Ascending aorta (tissue), 2 donors: Measurements from ENCODE around the gene TMEM234. TPM values are rescaled to one million over a fixed set of nuclear protein-coding genes. Genes with fewer than 3 reads are reported as not detected.
"Not testable (repeated sequence)": the region's sequence is repeated elsewhere in the genome, so short reads cannot be mapped to it uniquely, and the experiment has no call there.

ENCODE experiments used
- DNase-seq, 2 donors: peaks; one replicate each; pipeline ENCODE4 v3.0.0-alpha.2; 2019; ENCODE audit warnings: low spot score in 2 of 2
- H3K27ac ChIP-seq, 2 donors: fragments of 200-600 bp; sonication (generic); one replicate each; pipeline ENCODE4 v1.5.1; 2016 to 2017; ENCODE audit warnings: mild to moderate bottlenecking in 1 of 2
- H3K27me3 ChIP-seq: fragments of 200-600 bp; sonication (generic); one replicate; pipeline ENCODE4 v1.5.1; 2017
- H3K36me3 ChIP-seq, 2 donors: fragments of 200-600 bp; sonication (generic); one replicate each; pipeline ENCODE4 v1.5.1; 2016
- H3K4me1 ChIP-seq, 2 donors: fragments of 200-600 bp; sonication (generic); one replicate each; pipeline ENCODE4 v1.5.1; 2016 to 2017; ENCODE audit warnings: mild to moderate bottlenecking in 1 of 2
- H3K4me3 ChIP-seq, 2 donors: fragments of 200-600 bp; sonication (generic); one replicate each; pipeline ENCODE4 v1.5.1; 2016 to 2017; ENCODE audit warnings: mild to moderate bottlenecking in 1 of 2
- H3K9me3 ChIP-seq, 2 donors: fragments of 200-600 bp; sonication (generic); one replicate each; pipeline ENCODE4 v1.5.1; 2016
- intact Hi-C: fragments of 100-400 bp; cut with DNase I; formaldehyde crosslinking; loops from one replicate; pipeline ENCODE4 v1.15.1; 2023
- total RNA-seq: library from RNA; depleted of rRNA; stranded (reverse); fragments of >200 nt; gene quantifications from one replicate; pipeline ENCODE4 v1.1.0, GENCODE V29; 2016
- TF ChIP-seq, protein P1 (sequence below), 3 experiments: fragments of 200-600 bp in 2 of 3; fragments of 450-650 bp in 1 of 3; sonication (generic) in 2 of 3; IDR thresholded peaks; one replicate each; pipeline ENCODE4 v1.5.1; 2016 to 2019; ENCODE audit warnings: antibody characterized with exemption in 3 of 3, mild to moderate bottlenecking in 1 of 3, moderate library complexity in 1 of 3

Gene TMEM234
- total RNA-seq = 4.0 TPM

DNA sequence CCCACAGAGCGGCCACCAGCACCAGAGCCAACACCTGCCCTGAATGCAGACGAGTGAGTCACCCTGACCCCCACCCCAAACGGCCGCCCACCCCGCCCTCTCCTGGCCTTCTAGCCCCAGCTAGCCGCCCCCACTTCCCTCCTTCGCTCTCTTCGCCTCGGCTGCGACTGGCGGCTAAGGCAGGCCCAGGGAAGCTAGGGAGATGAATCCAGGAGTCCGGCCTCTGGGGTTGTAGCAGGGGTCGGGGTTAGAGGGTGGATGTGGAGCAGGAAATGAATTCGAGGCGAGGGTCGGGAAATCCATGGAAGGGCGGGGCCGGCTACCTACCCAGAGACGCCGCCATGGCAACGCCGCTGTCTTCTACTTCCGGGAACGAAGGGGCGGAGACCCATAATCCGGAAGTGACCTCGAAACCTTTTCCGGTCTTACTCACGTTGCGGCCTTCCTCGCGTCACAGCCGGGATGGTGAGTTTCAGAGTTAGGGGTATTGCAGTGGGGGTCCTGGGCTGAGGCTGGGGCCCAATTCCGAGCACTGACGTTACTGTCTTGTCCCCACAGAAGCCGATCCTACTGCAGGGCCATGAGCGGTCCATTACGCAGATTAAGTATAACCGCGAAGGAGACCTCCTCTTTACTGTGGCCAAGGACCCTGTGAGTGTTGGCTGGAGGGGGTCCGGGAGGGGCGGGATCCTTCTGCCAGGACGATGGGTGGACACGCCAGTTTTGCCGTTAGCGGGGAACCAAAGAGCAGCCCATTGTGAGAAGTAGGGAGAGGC lies at the start of gene TMEM234, which contains the start of gene EIF3I:
TSS of gene TMEM234 (minus strand) at position 374 of the 776 bp plus-strand sequence. CDS start at position 343, 31 bp downstream.
TSS of gene EIF3I (plus strand) at position 428 of the 776 bp plus-strand sequence. CDS start at position 463, 35 bp downstream.
- H3K27me3 ChIP-seq = no peaks in the 10 kb centered on the region
- peak within 1 kb of the TSS; percentile 87 to 97 for H3K4me3 ChIP-seq
- DNase-seq = peak; percentile 80 to 97
- H3K27ac ChIP-seq = peak within 1 kb of the TSS; percentile 81 to 97
- intact Hi-C loops = loop anchor here (1.0 to 5.0 kb wide), 4 partner anchors 18 to 70 kb away; partner anchors contain the start of gene HDAC1
- no peaks in the 10 kb centered on the region for H3K9me3 ChIP-seq
- TF ChIP-seq, protein P1, sequence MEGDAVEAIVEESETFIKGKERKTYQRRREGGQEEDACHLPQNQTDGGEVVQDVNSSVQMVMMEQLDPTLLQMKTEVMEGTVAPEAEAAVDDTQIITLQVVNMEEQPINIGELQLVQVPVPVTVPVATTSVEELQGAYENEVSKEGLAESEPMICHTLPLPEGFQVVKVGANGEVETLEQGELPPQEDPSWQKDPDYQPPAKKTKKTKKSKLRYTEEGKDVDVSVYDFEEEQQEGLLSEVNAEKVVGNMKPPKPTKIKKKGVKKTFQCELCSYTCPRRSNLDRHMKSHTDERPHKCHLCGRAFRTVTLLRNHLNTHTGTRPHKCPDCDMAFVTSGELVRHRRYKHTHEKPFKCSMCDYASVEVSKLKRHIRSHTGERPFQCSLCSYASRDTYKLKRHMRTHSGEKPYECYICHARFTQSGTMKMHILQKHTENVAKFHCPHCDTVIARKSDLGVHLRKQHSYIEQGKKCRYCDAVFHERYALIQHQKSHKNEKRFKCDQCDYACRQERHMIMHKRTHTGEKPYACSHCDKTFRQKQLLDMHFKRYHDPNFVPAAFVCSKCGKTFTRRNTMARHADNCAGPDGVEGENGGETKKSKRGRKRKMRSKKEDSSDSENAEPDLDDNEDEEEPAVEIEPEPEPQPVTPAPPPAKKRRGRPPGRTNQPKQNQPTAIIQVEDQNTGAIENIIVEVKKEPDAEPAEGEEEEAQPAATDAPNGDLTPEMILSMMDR (IDR thresholded peaks at IDR 0.05) = no peak
- peaks cover 19% of the 10 kb centered on the region in 2 donors for H3K4me1 ChIP-seq
- H3K36me3 ChIP-seq = peaks cover 29 to 41% of the 10 kb centered on the region in 2 donors

DNA sequence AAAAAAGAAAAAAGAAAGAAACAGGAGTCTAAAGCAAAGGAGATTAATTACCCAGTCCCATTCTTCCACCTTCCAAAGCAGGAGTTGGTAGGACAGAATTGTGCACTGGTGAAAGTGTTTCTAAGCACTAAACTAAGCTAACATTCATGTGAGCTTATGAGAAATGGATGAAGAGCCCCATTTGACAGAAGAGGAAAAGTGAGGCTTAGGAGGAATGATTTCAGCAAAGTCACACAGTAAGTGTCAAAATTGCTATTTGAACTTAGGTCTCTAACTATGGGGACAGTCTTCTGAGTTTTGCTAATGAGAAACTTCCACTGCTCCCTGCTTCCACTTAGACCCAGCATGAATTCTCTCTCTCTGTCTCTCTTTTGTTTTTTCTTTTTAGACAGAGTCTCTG lies 47.6 kb upstream of the TMEM234 start:
- no peak overlapping the region for H3K4me3 ChIP-seq
- no peaks in the 10 kb centered on the region for H3K36me3 ChIP-seq
- DNase-seq = no peak
- TF ChIP-seq, protein P1 (IDR thresholded peaks at IDR 0.05) = no peak
- peaks cover 0 to 2% of the 10 kb centered on the region in 2 donors for H3K4me1 ChIP-seq
- no peaks in the 10 kb centered on the region for H3K9me3 ChIP-seq
- no peaks in the 10 kb centered on the region for H3K27me3 ChIP-seq
- intact Hi-C loops = no loop called here
- H3K27ac ChIP-seq = no peak overlapping the region

DNA sequence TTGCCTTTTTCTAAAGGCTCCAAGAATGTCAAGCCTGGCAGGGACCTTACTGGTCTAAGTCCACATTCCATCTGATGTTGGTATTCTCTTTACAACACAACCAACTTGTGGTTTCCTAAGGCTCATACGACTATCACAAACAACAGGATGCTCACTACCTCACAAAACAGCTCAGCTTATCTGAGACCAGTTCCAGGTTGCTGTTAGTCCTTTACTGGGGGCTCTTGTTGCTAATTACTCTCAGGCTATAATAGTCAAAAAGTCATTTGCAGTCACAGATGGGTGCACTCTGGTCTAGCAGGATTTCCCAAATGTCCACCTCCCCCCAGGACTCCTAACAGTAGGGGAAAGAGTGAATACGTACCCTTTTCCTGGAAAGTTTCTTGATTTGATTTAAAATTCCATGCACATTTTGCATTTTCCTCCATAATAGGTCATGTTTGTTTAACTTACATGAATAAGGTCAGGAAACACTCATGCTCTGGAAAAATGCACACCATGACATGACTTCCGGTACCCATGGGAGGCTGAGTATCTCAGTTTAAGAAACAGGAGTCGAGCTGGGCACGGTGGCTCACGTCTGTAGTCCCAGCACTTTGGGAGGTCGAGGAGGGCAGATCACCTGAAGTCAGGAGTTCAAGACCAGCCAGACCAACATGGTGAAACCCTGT lies 44.9 kb upstream of the TMEM234 start:
- no peak overlapping the region for H3K27ac ChIP-seq
- H3K27me3 ChIP-seq = no peaks in the 10 kb centered on the region
- no peak overlapping the region for H3K4me3 ChIP-seq
- DNase-seq = no peak
- H3K9me3 ChIP-seq = no peaks in the 10 kb centered on the region
- H3K36me3 ChIP-seq = no peaks in the 10 kb centered on the region
- TF ChIP-seq, protein P1 (IDR thresholded peaks at IDR 0.05) = no peak
- peaks cover 0 to 2% of the 10 kb centered on the region in 2 donors for H3K4me1 ChIP-seq
- intact Hi-C loops = loop anchor here (1.0 kb wide), 1 partner anchor 45 kb away; the partner anchor contains the start of genes EIF3I and TMEM234

DNA sequence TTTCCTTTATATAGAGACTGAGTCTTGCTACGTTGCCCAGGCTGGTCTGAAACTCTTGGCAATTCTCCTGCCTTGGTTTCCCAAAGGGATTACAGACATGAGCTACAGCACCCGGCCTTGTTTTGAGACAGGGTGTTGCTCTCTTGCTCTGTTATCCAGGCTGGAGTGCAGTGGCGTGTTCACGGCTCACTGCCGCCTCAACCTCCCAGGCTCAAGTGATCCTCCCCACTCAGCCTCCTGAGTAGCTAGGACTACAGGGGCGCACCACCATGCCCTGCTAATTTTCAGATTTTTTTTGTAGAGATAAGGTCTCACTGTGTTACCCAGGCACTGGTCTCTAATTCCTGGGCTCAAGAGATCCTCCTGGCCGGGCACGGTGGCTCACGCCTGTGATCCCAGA lies 43.7 kb upstream of the TMEM234 start:
- no peak overlapping the region for H3K27ac ChIP-seq
- H3K36me3 ChIP-seq = no peaks in the 10 kb centered on the region
- DNase-seq = no peak

DNA sequence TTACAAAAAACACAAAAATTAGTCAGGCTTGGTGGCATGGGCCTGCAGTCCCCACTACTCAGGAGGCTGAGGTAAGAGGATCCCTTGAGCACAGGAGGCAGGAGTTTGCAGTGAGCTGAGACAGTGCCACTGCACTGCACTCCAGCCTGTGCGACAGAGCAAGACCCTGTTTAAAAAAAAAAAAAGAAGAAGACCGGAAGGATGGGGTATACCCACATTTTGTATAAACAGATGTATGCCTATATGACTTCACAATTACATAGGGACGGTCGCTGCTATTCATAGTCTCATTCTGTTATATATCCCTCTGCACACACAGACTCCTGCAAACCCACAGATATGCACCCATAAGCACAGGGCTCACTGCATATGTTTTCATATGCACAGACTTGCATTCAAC lies 41.6 kb upstream of the TMEM234 start:
- Histone ChIP-seq H3K27ac (no peak overlapping the region), H3K9me3 (no peaks in the 10 kb centered on the region), H3K36me3 (no peaks in the 10 kb centered on the region), H3K4me3 (no peak overlapping the region), H3K27me3 (no peaks in the 10 kb centered on the region), H3K4me1 (peaks cover 0 to 2% of the 10 kb centered on the region in 2 donors)
- DNase-seq = no peak
- TF ChIP-seq, protein P1 (IDR thresholded peaks at IDR 0.05) = no peak
- intact Hi-C loops = no loop called here

More for the DNA sequence above, 43.7 kb upstream of the TMEM234 start:
- Histone ChIP-seq H3K4me3 (no peak overlapping the region), H3K9me3 (no peaks in the 10 kb centered on the region), H3K27me3 (no peaks in the 10 kb centered on the region), H3K4me1 (peaks cover 0 to 2% of the 10 kb centered on the region in 2 donors)
- TF ChIP-seq, protein P1 (IDR thresholded peaks at IDR 0.05) = no peak
- intact Hi-C loops = no loop called here

DNA sequence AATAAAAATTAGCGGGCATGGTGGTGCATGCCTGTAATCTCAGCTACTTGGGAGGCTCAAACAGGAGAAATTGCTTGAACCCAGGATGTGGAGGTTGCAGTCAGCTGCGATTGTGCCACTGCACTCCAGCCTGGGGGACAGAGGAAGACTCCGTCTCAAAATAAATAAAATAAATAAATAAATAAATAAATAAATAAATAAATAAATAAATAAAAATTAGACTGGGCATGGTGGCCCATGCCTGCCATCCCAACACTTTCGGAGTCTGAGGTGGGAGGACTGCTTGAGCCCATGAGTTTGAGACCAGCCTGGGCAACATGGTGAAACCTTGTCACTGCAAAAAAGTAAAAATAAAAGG lies 41.1 kb upstream of the TMEM234 start:
- H3K9me3 ChIP-seq, H3K27me3 ChIP-seq, intact Hi-C loops, H3K4me3 ChIP-seq, DNase-seq, H3K27ac ChIP-seq, H3K4me1 ChIP-seq, H3K36me3 ChIP-seq: not testable (repeated sequence)
